GM18520 (cell line): ENCODE data around the gene HPCAL4.
A peak's percentile ranks its signal among the peaks of the same experiment; 100 is the strongest.

Experiments used
- ATAC-seq: cut with Tn5 transposase; IDR thresholded peaks from one replicate; pipeline ENCODE4 v1.9.1; 2021; ENCODE audit not compliant: unreplicated experiment

Gene HPCAL4

DNA sequence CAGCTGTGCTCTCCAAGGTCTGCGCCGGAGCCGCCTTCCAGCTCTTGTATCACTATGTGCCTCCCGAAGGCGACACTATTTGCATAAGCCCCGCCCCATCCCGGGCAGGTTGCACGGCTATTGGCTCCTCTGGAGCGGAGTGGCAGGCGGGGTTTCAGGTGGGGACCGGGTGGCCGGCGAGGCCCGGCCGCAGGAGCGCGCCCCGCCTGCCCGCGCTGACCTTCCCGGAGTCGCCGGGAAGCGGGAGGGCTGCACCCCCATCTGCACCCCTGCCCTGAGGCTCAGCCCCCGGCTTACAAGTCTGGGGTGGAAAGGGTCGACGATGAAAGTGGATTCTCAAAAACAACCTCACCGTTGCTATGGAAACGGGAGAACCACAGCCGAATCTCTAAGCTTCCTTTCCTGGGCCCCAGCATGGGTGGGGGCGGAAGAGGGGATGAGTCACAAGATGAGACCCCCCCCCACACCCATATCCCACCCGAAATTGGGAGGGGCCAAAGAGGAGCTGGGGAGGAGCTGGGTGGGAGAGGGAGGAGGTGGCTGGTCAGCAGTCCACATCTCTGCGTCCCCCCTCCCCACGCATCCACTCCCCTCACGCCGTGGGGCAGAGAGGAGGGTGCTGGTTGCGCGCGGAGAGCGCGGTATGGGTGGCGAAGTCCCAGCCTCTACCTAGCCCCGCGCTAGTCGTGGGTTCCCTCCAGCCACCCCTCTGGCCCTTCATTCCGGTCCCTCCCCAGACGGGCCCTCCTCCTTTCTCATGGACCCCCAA lies at the start of gene HPCAL4:
Gene HPCAL4 (minus strand): TSS at position 51 of the 769 bp plus-strand sequence. CDS start 6,830 bp downstream, outside the sequence.
- no peak for ATAC-seq

DNA sequence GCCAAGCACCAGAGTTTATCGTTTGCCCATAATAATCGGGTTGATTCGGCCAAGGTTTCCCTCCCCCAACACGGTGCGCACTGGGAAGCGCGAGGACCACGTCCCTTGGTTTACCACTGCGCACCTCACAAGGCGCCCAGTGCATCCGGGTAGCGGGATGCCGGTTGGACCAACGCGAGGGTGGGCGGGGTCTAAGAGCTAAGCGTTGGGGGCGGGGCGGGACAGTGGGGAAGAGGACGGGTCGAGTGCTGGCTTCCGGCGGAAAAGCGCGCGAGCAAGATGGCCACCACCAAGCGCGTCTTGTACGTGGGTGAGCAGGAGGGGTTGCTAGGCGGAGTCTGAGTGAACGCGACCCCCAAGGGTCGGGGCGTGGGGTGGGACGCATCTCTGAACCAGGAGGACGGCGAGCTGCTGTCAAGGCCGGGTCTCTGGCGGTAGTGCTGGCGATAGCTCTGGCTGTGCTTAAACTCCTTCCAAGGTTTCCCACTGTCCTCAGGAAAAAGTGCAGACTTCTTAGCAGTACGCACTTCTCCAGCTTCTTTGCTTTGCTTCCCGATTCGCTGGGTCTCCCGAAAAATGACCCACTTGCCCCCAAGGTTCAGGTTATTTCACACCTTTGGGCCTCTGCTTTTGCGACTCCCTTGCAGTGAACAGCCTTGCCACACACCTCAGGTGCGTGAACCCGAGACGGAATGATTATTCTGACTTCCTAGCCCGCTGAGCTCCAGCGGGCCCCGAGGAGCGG lies 47.6 kb upstream of the HPCAL4 start, which contains the start of gene PPIE:
Gene PPIE (plus strand): TSS at position 261 of the 745 bp plus-strand sequence. CDS start 19 bp downstream, at position 280.
- ATAC-seq: peak; percentile 46

DNA sequence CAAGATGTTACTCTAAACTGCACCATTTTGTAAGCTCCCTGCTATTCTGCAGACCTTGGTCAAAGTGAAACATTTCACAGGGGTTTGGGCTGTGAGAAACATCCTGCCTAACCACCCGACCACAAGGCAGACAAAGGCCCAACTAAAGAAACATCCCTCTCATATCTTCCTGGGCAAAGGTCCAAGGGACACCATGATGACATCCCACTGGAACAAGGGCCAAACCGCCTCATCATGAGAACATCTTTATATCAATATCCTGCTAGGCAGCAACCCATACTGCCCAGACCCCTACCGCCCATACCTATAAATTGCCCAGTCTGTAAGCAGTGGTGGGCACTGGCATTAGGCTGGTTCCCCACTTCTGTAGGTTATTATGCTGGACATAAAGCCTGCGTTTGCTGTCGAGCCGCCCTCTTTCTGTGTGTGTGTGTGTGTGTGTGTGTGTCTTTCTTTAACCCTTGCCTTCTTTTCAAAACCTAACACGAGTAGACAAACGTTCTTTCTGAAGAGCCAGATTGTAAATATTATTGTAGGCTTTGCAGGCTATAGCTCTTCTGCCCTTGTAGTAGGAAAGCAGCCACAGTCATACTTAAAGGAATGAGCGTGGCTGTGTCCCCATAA lies 46.4 kb upstream of the HPCAL4 start:
- ATAC-seq: no peak

DNA sequence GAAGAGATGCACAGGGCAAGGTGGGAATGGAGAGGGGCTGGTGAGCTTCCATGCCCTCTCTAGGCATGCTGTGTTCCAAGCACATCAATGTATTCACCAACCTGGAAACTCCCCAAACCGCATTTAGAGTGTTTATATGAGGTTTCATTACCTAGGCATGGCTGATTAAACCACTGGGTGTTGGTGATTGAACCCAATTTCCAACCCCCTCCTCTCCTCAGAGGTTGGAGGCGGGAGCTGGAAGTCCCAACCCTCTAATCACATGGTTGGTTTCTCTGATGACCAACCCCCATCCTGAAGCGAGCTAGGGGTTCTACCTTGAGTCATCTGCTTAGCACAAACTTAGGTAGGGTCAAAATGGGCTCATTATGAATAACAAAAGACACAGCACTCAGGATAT lies 44.5 kb upstream of the HPCAL4 start:
- ATAC-seq: no peak

DNA sequence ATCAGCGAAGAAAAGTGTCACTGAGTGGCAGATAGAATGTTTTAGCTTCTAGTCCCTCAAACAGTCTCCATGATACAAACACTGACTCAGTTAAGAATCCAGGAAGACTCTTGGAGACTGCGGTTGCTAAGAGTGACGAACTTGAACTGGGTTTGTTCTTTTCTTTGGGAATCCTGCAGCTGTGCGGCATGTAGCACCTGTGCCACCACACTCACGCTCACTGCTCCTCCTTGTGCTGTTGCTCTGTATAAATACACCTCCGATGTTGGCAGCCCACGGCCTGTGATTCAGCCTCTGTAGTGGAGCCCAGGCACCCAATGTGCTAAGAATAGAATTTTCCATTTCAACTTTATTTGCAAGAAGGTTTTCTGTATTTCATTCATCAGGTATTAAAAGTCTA lies 41.9 kb upstream of the HPCAL4 start:
- ATAC-seq: no peak

DNA sequence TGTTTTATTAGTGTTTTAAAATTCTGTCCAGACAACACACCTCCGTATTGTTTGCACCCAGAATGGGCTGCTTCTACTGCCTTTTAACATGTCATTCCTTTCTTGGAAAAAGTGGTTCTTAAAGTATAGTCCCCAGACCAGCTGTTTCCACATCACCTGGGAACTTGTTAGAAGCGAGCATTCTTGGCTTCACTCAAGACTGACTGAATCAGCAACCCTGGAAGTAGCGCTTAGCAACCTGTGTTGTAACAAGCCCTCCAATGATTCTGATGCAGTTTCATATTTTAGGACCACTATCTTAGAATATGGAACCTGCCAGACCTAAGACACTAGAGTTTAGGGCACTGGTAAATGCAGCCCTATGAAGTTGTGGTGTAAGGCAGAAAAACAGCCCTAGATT lies 41.5 kb upstream of the HPCAL4 start:
- no peak for ATAC-seq

DNA sequence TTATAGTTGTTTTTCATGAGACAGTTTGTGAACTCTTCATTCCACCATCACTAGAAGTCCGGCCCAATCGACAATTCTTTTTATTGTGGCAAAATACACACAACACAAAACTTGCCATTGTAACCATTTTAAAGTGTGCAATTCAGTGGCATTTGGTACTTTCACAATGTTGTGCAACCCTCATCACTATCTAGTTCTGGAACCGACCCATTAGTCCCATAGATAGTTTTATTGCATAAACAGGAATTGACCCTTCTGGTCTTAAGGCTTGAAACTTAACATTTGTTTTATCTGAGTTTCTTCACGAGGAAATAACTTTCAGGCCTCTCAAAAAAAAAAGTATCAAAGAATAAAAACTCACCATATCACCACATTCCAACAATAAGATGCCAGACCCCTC lies 38.6 kb upstream of the HPCAL4 start:
- no peak for ATAC-seq

DNA sequence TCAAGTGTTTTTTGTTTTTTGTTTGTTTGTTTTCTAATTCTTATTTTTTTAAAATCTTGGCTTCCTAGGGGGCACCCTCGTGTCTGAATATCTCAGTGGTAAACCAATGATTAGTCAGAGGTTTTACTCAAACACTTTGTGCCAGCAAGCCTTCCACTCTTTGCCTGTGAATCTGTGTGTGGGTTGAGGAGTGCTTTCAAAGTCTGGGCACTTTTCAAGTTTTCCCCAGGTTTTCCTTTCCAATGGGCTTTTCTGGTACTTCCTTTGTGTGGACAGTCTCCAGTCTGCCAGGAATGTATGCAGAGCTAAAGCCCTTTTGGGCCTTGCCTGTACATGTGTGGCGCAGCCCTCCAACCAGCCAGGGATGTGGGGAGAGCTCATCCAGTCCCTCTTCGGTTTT lies 37.8 kb upstream of the HPCAL4 start:
- no peak for ATAC-seq

DNA sequence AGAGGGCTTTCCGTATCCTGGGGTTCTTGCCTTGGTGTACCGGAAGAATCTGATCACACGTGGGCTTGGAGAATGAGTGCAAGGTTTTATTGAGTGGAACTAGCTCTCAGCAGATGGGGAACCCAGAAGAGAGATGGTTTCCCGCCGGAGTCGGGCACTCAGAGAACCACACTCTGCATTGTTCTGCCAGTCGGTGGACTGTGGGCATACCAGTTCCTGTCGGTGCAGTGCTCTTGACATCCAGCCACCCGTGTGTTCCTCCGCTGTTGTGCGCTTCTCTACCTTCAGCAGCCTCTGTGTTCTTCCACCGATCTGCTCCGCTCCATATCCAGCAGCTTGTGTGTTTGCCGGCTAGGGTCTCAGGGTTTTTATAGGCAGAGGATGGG lies 36.7 kb upstream of the HPCAL4 start:
- ATAC-seq: no peak

DNA sequence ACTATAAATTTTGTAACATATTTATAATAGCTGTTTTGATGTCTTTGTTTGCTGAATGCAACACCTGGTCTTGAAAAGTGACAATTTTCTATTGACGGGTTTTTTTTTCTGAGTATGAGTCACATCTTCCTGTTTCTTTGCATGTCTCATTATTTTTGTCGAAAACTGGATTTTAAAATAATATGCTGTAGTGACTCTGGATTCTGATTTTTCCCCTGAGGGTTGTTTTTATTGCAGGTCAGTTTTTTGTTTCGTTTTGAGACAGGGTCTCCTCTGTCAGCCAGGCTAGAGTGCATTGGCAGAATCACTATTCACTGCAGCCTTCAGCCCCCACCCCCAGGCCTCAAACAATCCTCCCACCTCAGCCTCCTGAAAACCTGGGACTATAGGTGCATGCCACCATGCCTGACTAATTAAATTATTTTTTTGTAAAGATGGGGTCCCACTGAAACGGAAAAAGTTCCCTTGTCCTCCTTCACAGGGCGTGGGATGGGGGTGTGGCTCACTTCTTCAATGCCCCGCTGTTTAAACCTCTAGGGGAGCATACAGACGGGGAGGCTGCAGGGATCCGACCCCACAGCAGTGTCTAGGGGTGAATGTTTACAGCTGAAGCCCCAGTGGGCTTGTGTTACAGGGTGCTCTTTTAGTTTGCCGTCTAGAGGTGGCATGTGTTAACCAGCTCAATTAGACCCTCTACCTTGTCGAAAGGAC lies 36.1 kb upstream of the HPCAL4 start:
- ATAC-seq: no peak

DNA sequence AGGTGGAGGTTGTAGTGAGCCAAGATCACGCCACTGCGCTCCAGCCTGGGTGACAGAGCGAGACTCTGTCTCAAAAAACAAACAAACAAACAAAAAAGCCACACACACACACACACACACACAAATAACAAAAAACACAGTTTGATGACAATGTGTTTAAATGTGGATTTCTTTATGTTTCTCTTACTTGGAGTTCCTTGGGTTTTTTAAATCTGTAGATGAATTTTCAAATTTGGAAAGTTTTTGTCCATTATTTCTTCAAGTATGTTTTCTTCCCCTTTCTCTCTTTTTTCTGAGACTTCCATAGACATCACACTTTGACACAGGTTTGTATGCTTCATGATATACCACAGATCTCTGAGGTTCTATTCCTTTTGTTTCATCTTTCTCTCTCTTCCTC lies 35.4 kb upstream of the HPCAL4 start:
- ATAC-seq: no peak

DNA sequence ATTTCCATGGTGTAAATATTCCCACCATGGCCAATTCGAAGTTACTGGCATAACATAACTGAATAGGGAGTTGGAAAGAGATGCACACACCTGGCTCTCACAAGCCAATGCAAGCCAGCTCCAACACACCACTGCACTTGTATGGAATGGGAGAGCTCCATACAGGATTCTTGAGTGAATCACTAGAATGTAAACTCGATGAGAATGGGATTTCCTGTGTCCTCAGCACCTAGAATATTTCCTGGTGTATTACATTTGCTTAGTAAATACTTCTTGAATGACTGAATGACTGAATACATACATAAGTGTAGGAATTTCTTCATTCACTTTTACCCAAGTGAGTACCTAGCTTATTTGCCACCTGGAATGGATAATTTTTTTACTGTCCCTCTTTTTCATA lies 31.3 kb upstream of the HPCAL4 start:
- no peak for ATAC-seq

DNA sequence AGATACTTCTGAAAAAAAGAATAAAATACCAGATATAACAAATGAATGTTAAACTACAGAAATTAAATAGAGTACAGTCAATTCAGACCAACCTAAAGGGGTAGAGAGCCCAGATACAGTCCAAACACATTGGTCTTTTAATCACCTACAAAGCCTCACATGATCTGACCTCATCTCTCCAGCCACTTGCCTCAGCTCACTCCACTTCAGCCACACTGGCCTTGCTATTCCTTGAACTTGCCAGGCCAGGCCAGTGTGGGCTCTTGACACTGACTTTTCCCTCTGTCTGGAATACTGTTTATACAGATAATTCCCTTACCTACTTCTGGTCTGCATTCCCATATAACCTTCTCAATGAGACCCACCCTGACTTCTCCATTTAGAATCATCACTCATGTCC lies 30.4 kb upstream of the HPCAL4 start:
- no peak for ATAC-seq

DNA sequence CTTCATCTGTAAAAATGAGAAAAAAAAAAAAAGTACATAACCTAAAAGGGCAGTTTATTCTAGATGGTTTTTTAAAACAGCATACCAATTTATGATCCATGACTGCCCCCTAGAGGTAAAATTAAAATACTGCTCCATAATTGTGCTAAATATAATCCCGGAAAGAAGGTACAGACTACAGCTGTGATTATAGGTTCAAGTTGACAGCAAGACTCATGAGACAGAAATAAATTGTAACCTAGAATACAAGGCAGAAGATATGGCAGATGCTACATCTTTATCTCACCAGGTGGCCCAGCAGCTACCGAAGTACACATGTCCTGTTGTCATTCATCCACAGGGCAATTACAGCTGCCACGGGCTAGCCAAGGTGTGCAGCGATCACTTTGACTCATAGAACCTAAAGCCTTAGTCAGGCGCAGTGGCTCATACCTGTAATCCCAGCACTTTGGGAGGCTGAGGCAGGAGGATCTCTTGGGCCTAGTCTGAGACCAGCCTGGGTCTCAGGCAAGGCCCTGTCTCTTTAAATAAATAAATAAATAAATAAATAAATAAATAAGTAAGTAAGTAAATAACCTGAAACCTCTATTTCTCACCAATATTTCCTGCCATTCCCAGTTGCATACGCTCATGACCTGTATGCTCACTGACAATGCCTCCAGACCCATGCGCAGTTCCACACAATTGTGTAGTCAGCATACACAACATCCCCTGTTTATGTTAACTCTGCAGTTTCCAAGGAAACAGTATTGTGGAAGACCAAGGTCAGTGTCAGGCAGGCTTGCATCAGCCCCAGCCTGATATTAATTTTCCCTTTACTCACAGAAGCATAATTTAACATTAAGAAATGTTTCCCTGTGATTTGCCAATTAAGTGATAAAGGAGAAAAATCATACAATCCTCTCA lies 29.1 kb upstream of the HPCAL4 start:
- ATAC-seq: no peak

DNA sequence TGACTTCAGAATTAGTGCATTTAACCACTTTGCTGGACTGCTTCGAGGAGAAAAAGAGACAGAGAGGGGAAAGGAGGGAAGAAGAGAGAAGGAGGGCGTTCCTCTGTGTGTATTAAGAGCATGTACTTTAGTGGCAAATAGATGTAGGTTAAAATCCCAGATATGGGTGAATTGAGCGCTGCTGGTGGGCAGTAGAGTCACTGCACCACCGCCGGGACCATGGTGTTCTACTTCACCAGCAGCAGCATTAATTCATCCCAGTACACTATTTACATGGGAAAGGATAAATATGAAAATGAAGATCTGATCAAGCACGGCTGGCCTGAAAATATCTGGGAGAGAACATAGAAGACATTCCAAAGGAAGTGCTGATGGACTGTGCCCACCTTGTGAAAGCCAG lies 26.6 kb upstream of the HPCAL4 start:
- no peak for ATAC-seq

DNA sequence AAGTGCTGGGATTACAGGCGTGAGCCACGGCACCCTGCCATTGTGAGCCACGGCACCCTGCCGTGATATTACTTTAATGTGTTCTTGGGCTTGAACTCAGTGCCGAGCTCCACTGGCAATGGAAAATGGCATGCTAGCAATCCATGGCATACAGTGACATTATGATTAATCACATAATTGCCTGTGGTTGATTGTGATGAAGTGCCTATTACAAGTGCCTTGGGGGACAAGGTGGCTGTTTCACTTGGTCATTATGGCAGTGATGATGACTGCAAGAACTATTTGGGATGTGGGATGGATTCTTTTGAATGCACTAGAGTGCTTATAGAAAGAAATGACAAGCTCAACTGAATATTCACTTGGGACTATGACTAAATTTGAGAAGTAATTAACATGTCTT lies 22.3 kb upstream of the HPCAL4 start:
- no peak for ATAC-seq

DNA sequence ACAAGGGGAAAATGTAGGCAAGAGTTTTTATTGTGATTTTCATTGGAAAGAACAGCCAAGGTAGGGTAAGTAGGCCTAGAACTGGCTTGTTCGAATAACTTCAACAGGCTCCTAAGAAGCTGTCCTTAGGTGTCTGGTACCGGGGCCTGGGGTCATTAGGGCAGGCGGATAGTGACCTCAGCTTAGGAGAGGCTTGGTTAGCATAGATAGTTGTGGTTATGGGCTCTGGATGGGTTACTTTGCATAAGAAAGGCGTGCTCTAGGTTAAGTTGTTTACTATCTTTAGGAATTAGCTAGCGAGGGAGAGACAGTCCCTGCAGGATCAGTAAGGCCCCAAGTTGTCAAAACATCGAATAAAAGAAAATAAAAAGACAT lies 20.7 kb upstream of the HPCAL4 start:
- ATAC-seq: no peak

DNA sequence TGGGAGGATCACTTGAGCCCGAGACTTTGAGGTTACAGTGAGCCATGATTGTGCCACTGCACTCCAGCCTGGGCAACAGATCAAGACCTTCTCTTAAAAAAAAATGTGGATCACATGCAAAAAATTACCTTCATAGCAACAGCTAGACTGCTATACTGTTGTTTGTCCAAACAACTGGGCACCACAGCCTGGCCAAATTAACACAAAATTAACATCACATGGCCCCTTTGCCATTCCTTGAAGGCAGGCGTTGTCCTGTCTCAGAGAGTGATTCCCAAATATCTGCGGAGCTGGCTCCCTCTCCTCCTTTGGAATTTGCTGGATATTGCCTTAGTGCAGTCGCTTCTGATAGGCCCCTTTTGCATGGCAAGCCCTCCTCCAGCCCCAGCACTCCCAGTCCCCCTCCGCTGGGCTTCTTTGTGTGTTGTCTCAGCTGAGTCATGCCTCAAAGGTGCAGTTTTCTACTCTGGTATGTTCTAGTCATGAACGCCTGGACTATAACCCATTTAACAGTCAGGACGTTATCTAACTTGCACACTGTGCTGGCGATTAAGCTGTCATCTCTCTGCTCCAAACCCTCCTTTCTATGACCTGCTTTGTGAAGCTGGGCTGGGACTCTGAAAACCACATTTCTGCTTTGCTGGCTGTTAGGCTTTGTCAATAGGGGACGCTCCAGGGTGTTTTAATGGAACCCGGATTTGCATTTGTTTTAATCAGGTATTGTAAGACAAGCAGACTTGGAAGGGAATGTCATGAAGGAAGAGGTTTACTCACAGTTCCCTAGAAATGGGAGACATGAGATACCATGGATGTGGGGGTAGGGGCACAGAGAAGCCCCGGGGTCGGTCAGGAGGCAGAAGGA lies 20.1 kb upstream of the HPCAL4 start:
- no peak for ATAC-seq

DNA sequence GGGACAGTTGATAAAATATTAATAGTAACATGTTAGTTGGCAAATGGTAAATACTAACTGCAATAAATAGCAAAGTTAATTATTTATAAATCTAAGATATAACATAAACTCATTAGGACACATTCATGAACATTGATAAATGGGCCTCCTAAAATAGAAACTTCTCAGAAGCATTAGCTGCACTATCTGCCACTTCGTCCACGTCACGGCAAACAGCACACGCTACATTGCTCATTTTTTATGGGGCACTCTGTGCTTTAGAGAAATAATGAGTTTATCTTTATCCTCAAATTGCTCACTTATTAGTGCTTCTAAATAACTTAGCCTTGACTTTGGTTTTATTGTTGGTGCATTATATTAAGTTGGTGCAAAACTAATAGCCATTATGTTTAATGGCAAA lies 16.3 kb upstream of the HPCAL4 start:
- no peak for ATAC-seq
